PC-3 (cell line): ENCODE results near the gene C22orf42. TPM values are rescaled to one million over a fixed set of nuclear protein-coding genes. Genes with fewer than 3 reads are reported as not detected.

Experiments used
- ATAC-seq: fragments of 200-7000 bp; cut with Tn5 transposase; 2 replicates; pipeline ENCODE4 v1.9.1; 2020; ENCODE audit warnings: mild to moderate bottlenecking, moderate library complexity
- BruUV-seq: library from RNA; stranded (reverse); fragments of 400-500 nt; replicated peaks from 2 replicates; lab custom pipeline; 2021; lab: Mats Ljungman, UMichigan
- CTCF ChIA-PET: fragments of 300-600 bp; sonication (Branson Sonifier 250); formaldehyde crosslinking; loops from one replicate; lab custom pipeline; 2022; ENCODE audit warnings: antibody characterized with exemption; lab: Charles Lee
- POLR2A ChIA-PET: fragments of 300-600 bp; sonication (Branson Sonifier 250); formaldehyde crosslinking; loops from one replicate; lab custom pipeline; 2022; ENCODE audit warnings: antibody characterized with exemption; ENCODE audit not compliant: unreplicated experiment; lab: Charles Lee
- DNase-seq: peaks from one replicate; pipeline ENCODE4 v3.0.0-alpha.2; 2015
- H2AFZ ChIP-seq: fragments of 300-600 bp; sonication (generic); 2 replicates; pipeline ENCODE4 v1.6.0; 2016; ENCODE audit warnings: antibody characterized with exemption, low read length
- H3F3A ChIP-seq: fragments of 300-600 bp; sonication (generic); one replicate; pipeline ENCODE4 v1.6.0; 2017; ENCODE audit warnings: antibody characterized with exemption, low read length, control low read depth, mild to moderate bottlenecking; ENCODE audit not compliant: unreplicated experiment
- H3K27ac ChIP-seq: fragments of 300-600 bp; sonication (generic); 2 replicates; pipeline ENCODE4 v1.5.1; 2016; ENCODE audit warnings: mild to moderate bottlenecking, low read length
- H3K27me3 ChIP-seq: fragments of 300-600 bp; sonication (generic); 2 replicates; pipeline ENCODE4 v1.6.1; 2016; ENCODE audit warnings: low read length, mixed read lengths
- H3K36me3 ChIP-seq: fragments of 300-600 bp; sonication (generic); 2 replicates; pipeline ENCODE4 v1.6.1; 2016; ENCODE audit warnings: low read depth, mixed run types, low read length, mixed read lengths
- H3K4me1 ChIP-seq: fragments of 300-600 bp; sonication (generic); 2 replicates; pipeline ENCODE4 v1.5.1; 2016; ENCODE audit warnings: low read length; ENCODE audit not compliant: insufficient read depth
- H3K4me2 ChIP-seq: fragments of 300-600 bp; sonication (generic); 2 replicates; pipeline ENCODE4 v1.6.0; 2016; ENCODE audit warnings: low read length
- H3K4me3 ChIP-seq: fragments of 300-600 bp; sonication (generic); 2 replicates; pipeline ENCODE4 v1.5.1; 2016; ENCODE audit warnings: mild to moderate bottlenecking, low read length, mixed read lengths
- H3K79me2 ChIP-seq: fragments of 300-600 bp; sonication (generic); 2 replicates; pipeline ENCODE4 v1.6.1; 2017; ENCODE audit warnings: low read length, mixed read lengths
- H3K9ac ChIP-seq: fragments of 300-600 bp; sonication (generic); 2 replicates; pipeline ENCODE4 v1.6.0; 2016; ENCODE audit warnings: mild to moderate bottlenecking, low read length
- H3K9me2 ChIP-seq: fragments of 300-600 bp; sonication (generic); replicated peaks from 2 replicates; pipeline ENCODE4 v1.6.1; 2016; ENCODE audit warnings: mixed run types, low read length, mixed read lengths
- H3K9me3 ChIP-seq: fragments of 300-600 bp; sonication (generic); 2 replicates; pipeline ENCODE4 v1.6.1; 2016; ENCODE audit warnings: low read length, mixed read lengths
- H4K20me1 ChIP-seq: fragments of 300-600 bp; sonication (generic); 2 replicates; pipeline ENCODE4 v1.6.1; 2016; ENCODE audit warnings: low read length, mixed read lengths
- CTCF ChIP-seq: fragments of 300-600 bp; sonication (generic); conservative IDR thresholded peaks from 2 replicates; pipeline ENCODE4 v1.5.1; 2017; ENCODE audit warnings: antibody characterized with exemption, low read depth, mild to moderate bottlenecking, low read length
- EZH2 ChIP-seq: fragments of 300-600 bp; sonication (generic); IDR thresholded peaks from one replicate; pipeline ENCODE4 v1.6.1; 2017; ENCODE audit warnings: antibody characterized with exemption, mild to moderate bottlenecking, low read length; ENCODE audit not compliant: unreplicated experiment
- EZH2phosphoT487 ChIP-seq: fragments of 300-600 bp; sonication (generic); IDR thresholded peaks from 2 replicates; pipeline ENCODE4 v1.6.1; 2018; ENCODE audit warnings: mild to moderate bottlenecking, antibody characterized with exemption, low read length, borderline replicate concordance
- intact Hi-C: fragments of 100-400 bp; cut with micrococcal nuclease; formaldehyde crosslinking; loops from 2 replicates; pipeline ENCODE4 v1.9.0; 2023
- total RNA-seq: library from RNA; depleted of rRNA; stranded (reverse); fragments of >200 nt; gene quantifications from 2 replicates; pipeline ENCODE4 v1.2.3, GENCODE V29; 2014

C22orf42 gene
- total RNA-seq, 1 experiment from 2014 or later = not detected

DNA sequence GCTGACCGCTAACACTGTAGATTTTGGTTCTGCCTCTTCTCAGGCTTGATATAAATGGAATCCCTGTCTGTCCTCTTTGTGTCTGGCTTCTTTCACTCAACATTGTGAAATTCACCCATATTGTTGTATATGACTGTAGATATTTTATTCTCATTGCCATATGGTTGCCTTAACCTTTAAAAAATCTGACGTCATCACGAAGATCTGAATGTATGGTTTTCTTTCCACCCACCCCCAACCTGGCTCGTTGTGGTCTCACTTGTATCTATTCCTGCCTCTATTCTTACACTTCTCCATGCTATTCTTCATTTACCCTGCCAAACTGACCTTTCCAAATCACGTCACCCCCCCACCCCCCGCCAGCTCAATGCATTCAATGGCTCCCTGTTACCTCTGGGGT lies 21.9 kb upstream of the C22orf42 start:
- CTCF ChIA-PET = no interaction called here
- H3K4me2 ChIP-seq = no peak overlapping the region

GRCh38 chr22:32177221-32177765 lies 18.2 kb upstream of the C22orf42 start:
- no peak overlapping the region for H2AFZ ChIP-seq
- no peak overlapping the region for H3K4me3 ChIP-seq
- ATAC-seq = no peak
- H3K9me2 ChIP-seq = no peaks in the 10 kb centered on the region
- intact Hi-C loops = no loop called here
- no peaks in the 10 kb centered on the region for H4K20me1 ChIP-seq
- H3K27me3 ChIP-seq = no peaks in the 10 kb centered on the region; the same call in 1 of the 2 replicates
- BruUV-seq = no TSS peak
- no peaks in the 10 kb centered on the region for H3F3A ChIP-seq
- H3K9ac ChIP-seq = no peak overlapping the region
- DNase-seq = peak; percentile 1
- no peaks in the 10 kb centered on the region for H3K79me2 ChIP-seq
- POLR2A ChIA-PET = no interaction called here
- no peak overlapping the region for H3K4me2 ChIP-seq
- CTCF ChIA-PET = no interaction called here
- H3K36me3 ChIP-seq = no peaks in the 10 kb centered on the region
- no peaks in the 10 kb centered on the region for H3K9me3 ChIP-seq
- TF ChIP-seq EZH2phosphoT487 (no peak), CTCF (no peak), EZH2 (no peak)
- H3K27ac ChIP-seq = no peak overlapping the region
- no peaks in the 10 kb centered on the region for H3K4me1 ChIP-seq

More for the DNA sequence above, 21.9 kb upstream of the C22orf42 start:
- Histone ChIP-seq H3F3A (no peaks in the 10 kb centered on the region), H3K36me3 (no peaks in the 10 kb centered on the region), H3K9ac (no peak overlapping the region), H3K9me2 (no peaks in the 10 kb centered on the region), H3K9me3 (no peaks in the 10 kb centered on the region), H3K79me2 (no peaks in the 10 kb centered on the region), H3K4me1 (no peaks in the 10 kb centered on the region), H2AFZ (no peak overlapping the region), H3K4me3 (no peak overlapping the region), H3K27ac (no peak overlapping the region), H3K27me3 (peaks cover 5% of the 10 kb centered on the region), H4K20me1 (no peaks in the 10 kb centered on the region)
- DNase-seq (no peak), ATAC-seq (no peak)
- intact Hi-C loops = no loop called here
- BruUV-seq = no TSS peak
- TF ChIP-seq CTCF (no peak), EZH2 (no peak), EZH2phosphoT487 (no peak)
- POLR2A ChIA-PET = no interaction called here

DNA sequence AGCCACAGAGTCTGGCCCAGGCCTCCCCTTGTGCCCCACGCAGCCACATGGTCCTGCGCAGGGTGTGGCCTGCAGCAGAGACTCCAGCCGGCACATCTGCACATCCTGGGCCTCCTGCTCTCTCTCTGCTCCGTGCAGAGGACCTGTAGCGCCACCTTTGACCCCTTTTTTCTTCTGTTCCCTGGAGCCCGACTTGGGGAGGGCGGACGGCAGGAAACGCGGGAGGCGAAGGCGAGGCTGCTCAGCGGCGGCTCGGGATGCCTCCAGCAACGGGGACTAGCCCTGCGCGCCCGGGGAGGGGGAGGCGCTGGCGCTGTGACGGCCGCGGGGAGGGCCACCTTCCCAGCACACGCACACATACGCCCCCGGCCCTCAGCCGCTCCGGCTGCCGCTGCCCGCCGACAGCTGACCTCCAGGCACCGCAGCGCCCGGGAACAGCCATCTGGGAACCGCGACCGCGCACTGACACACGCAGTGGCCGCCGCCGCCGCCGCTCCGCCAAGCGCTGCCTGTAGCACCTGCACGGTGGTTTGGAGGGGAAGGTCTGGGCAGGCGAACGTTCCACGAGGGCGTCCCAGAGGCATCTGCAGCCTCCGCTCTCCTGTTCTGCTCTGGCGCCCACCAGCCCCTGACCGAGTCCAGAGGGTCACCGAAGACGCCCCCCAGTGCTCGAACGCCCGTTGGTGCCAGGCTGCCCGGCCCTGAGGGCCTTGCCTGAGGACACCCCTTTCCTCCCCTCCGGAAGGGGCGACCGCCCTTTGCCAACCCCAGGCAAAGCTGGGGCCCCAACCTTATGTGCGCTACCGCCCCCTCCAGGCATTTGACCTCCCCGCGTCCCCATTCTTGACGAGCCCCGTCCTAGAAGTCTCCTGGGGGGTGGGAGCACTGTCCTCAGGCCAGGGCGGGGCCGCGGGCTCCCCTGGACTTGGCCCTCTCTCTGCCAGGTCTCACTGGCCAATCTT lies 16.9 kb upstream of the C22orf42 start:
- Histone ChIP-seq H3K9ac (no peak overlapping the region), H3K4me3 (no peak overlapping the region), H3K4me2 (no peak overlapping the region), H3K9me2 (no peaks in the 10 kb centered on the region), H3K36me3 (no peaks in the 10 kb centered on the region), H3K27ac (no peak overlapping the region), H3K4me1 (no peaks in the 10 kb centered on the region), H2AFZ (no peak overlapping the region), H3K79me2 (no peaks in the 10 kb centered on the region), H3F3A (no peaks in the 10 kb centered on the region), H3K27me3 (no peaks in the 10 kb centered on the region; the same call in 1 of the 2 replicates), H4K20me1 (no peaks in the 10 kb centered on the region), H3K9me3 (no peaks in the 10 kb centered on the region)
- ChIA-PET POLR2A (no interaction called here), CTCF (no interaction called here)
- DNase-seq (no peak), ATAC-seq (no peak)
- intact Hi-C loops = no loop called here
- TF ChIP-seq EZH2phosphoT487 (no peak), CTCF (no peak), EZH2 (no peak)
- no TSS peak for BruUV-seq
